Measurements from ENCODE around the gene WASHC3. TPM values are rescaled to one million over a fixed set of nuclear protein-coding genes. Genes with fewer than 3 reads are reported as not detected.
"Not testable (repeated sequence)": the region's sequence is repeated elsewhere in the genome, so short reads cannot be mapped to it uniquely, and the experiment has no call there.

Gene WASHC3
- total RNA-seq, 2 experiments from 2014 or later: 29.2 to 34.4 TPM

DNA sequence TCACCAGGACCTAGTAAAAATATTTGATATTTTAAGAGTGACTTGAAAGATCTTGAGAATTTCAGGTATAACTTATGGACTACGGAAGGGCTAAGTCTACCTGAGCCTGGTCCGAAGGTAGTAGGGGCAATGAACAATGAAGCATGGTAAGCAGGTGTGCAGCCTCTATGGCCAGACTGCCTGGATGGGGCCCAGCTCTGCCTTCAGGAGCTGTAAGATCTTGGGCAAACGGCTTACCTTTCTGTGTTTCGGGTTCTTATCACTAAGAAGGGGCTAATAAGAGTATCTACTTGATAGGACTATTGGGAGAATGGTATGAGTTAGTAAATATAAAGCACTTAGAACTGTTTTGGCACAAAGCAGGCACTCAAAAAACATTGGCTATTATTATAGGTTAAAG lies 19.1 kb upstream of the WASHC3 start:
- peaks cover 80% of the 10 kb centered on the region for H3K36me3 ChIP-seq (ENCODE audit: insufficient read depth, low read length)

GRCh38 chr12:102072092-102072491 lies 10.3 kb upstream of the WASHC3 start:
- H3K27ac ChIP-seq (ENCODE audit: low read depth, low read length, poor library complexity, severe bottlenecking); POLR2A ChIA-PET; CTCF ChIA-PET (ENCODE audit: unreplicated experiment); H3K4me2 ChIP-seq (ENCODE audit: low read length); H3K4me1 ChIP-seq (ENCODE audit: insufficient read depth, low read length, poor library complexity, severe bottlenecking); H3K9me3 ChIP-seq (ENCODE audit: low read length); H3K9me2 ChIP-seq (ENCODE audit: insufficient read depth, low read length); H3K79me2 ChIP-seq (ENCODE audit: insufficient read depth, low read depth, low read length); H3K4me3 ChIP-seq (ENCODE audit: low read depth, low read length, poor library complexity, severe bottlenecking); DNase-seq (ENCODE audit: low spot score); BruUV-seq (replicated peaks); H4K20me1 ChIP-seq (ENCODE audit: insufficient read depth, low read length); intact Hi-C loops (cut with micrococcal nuclease; ENCODE audit: unreplicated experiment); H2AFZ ChIP-seq (ENCODE audit: low read length): not testable (repeated sequence)
- H3K36me3 ChIP-seq (ENCODE audit: insufficient read depth, low read length): peaks cover 37% of the 10 kb centered on the region

More for the DNA sequence above, 19.1 kb upstream of the WASHC3 start:
- no peaks in the 10 kb centered on the region for H4K20me1 ChIP-seq (ENCODE audit: insufficient read depth, low read length)
- no TSS peak for BruUV-seq (replicated peaks)
- no peak for TF ChIP-seq EZH2phosphoT487 (IDR thresholded peaks at IDR 0.05; ENCODE audit: borderline replicate concordance, low read depth, low read length)
- TF ChIP-seq, protein P1, sequence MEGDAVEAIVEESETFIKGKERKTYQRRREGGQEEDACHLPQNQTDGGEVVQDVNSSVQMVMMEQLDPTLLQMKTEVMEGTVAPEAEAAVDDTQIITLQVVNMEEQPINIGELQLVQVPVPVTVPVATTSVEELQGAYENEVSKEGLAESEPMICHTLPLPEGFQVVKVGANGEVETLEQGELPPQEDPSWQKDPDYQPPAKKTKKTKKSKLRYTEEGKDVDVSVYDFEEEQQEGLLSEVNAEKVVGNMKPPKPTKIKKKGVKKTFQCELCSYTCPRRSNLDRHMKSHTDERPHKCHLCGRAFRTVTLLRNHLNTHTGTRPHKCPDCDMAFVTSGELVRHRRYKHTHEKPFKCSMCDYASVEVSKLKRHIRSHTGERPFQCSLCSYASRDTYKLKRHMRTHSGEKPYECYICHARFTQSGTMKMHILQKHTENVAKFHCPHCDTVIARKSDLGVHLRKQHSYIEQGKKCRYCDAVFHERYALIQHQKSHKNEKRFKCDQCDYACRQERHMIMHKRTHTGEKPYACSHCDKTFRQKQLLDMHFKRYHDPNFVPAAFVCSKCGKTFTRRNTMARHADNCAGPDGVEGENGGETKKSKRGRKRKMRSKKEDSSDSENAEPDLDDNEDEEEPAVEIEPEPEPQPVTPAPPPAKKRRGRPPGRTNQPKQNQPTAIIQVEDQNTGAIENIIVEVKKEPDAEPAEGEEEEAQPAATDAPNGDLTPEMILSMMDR (conservative IDR thresholded peaks at IDR 0.05; ENCODE audit: low read length): no peak
- ChIA-PET POLR2A (interaction anchor here (0.7 to 1.0 kb wide), 2 partner anchors 9 to 11 kb away, joined by 3 read pairs; no protein-coding TSS in a partner anchor), CTCF (ENCODE audit: unreplicated experiment) (no interaction called here)
- no peak overlapping the region for H3K27ac ChIP-seq (ENCODE audit: low read depth, low read length, poor library complexity, severe bottlenecking)
- DNase-seq (ENCODE audit: low spot score): no peak
- no peaks in the 10 kb centered on the region for H3K9me3 ChIP-seq (ENCODE audit: low read length)
- no peak overlapping the region for H2AFZ ChIP-seq (ENCODE audit: low read length)
- no peaks in the 10 kb centered on the region for H3K79me2 ChIP-seq (ENCODE audit: insufficient read depth, low read depth, low read length)
- no peak overlapping the region for H3K4me2 ChIP-seq (ENCODE audit: low read length)
- H3K4me1 ChIP-seq (ENCODE audit: insufficient read depth, low read length, poor library complexity, severe bottlenecking): no peaks in the 10 kb centered on the region
- intact Hi-C loops (cut with micrococcal nuclease; ENCODE audit: unreplicated experiment): no loop called here
- H3K4me3 ChIP-seq (ENCODE audit: low read depth, low read length, poor library complexity, severe bottlenecking): no peak overlapping the region
- no peaks in the 10 kb centered on the region for H3K9me2 ChIP-seq (ENCODE audit: insufficient read depth, low read length)

GRCh38 chr12:102069707-102070106 lies 7.9 kb upstream of the WASHC3 start:
- no peaks in the 10 kb centered on the region for H3K79me2 ChIP-seq (ENCODE audit: insufficient read depth, low read depth, low read length)
- H3K4me2 ChIP-seq (ENCODE audit: low read length): no peak overlapping the region
- H3K27ac ChIP-seq (ENCODE audit: low read depth, low read length, poor library complexity, severe bottlenecking): no peak overlapping the region
- H3K9me2 ChIP-seq (ENCODE audit: insufficient read depth, low read length): no peaks in the 10 kb centered on the region
- peaks cover 14% of the 10 kb centered on the region for H3K36me3 ChIP-seq (ENCODE audit: insufficient read depth, low read length)
- intact Hi-C loops (cut with micrococcal nuclease; ENCODE audit: unreplicated experiment): no loop called here
- no peaks in the 10 kb centered on the region for H3K9me3 ChIP-seq (ENCODE audit: low read length)
- ChIA-PET POLR2A (interaction anchor here (0.9 to 1.3 kb wide), 4 partner anchors 8 to 45 kb away, joined by 4 to 5 read pairs (median 4); partner anchors contain the start of gene WASHC3), CTCF (ENCODE audit: unreplicated experiment) (no interaction called here)
- no peak overlapping the region for H3K4me3 ChIP-seq (ENCODE audit: low read depth, low read length, poor library complexity, severe bottlenecking)
- DNase-seq (ENCODE audit: low spot score): no peak
- H3K4me1 ChIP-seq (ENCODE audit: insufficient read depth, low read length, poor library complexity, severe bottlenecking): no peaks in the 10 kb centered on the region
- TF ChIP-seq, protein P1 (conservative IDR thresholded peaks at IDR 0.05; ENCODE audit: low read length): no peak
- no peak for TF ChIP-seq EZH2phosphoT487 (IDR thresholded peaks at IDR 0.05; ENCODE audit: borderline replicate concordance, low read depth, low read length)
- BruUV-seq (replicated peaks): no TSS peak
- no peak overlapping the region for H2AFZ ChIP-seq (ENCODE audit: low read length)
- H4K20me1 ChIP-seq (ENCODE audit: insufficient read depth, low read length): no peaks in the 10 kb centered on the region

Measured in OCI-LY7 (cell line).